ENCODE measurements around the gene GOLGA6L4.
"Not testable (repeated sequence)": the region's sequence is repeated elsewhere in the genome, so short reads cannot be mapped to it uniquely, and the experiment has no call there.

Gene GOLGA6L4

GRCh38 chr15:84235573-84235972 lies at the start of gene GOLGA6L4:
GOLGA6L4 (plus strand) TSS chr15:84235773; CDS start chr15:84235835, 62 bp downstream.
- not testable (repeated sequence) for H3K27me3 ChIP-seq, H3K9ac ChIP-seq, H3K4me2 ChIP-seq, H4K20me1 ChIP-seq, H3K4me1 ChIP-seq, H3K27ac ChIP-seq, H3K36me3 ChIP-seq, H3K9me3 ChIP-seq, H3K4me3 ChIP-seq

GRCh38 chr15:84192982-84193381 lies 42.6 kb upstream of the GOLGA6L4 start:
- H3K4me2 ChIP-seq, H3K4me1 ChIP-seq, H3K27me3 ChIP-seq, H3K36me3 ChIP-seq, H3K9ac ChIP-seq, H4K20me1 ChIP-seq, H3K4me3 ChIP-seq, H3K27ac ChIP-seq, H3K9me3 ChIP-seq: not testable (repeated sequence)

GRCh38 chr15:84195603-84196002 lies 40.0 kb upstream of the GOLGA6L4 start:
- H3K9me3 ChIP-seq, H3K4me3 ChIP-seq, H3K4me2 ChIP-seq, H3K27me3 ChIP-seq, H3K36me3 ChIP-seq, H3K9ac ChIP-seq, H3K27ac ChIP-seq, H3K4me1 ChIP-seq, H4K20me1 ChIP-seq: not testable (repeated sequence)

GRCh38 chr15:84196530-84197188 lies 38.9 kb upstream of the GOLGA6L4 start:
- H3K36me3 ChIP-seq, H3K9me3 ChIP-seq, H3K4me2 ChIP-seq, H3K9ac ChIP-seq, H3K27ac ChIP-seq, H3K27me3 ChIP-seq, H3K4me3 ChIP-seq, H3K4me1 ChIP-seq, H4K20me1 ChIP-seq: not testable (repeated sequence)

GRCh38 chr15:84199865-84200264 lies 35.7 kb upstream of the GOLGA6L4 start:
- H4K20me1 ChIP-seq, H3K27ac ChIP-seq, H3K9me3 ChIP-seq, H3K4me3 ChIP-seq, H3K9ac ChIP-seq, H3K4me1 ChIP-seq, H3K36me3 ChIP-seq, H3K4me2 ChIP-seq, H3K27me3 ChIP-seq: not testable (repeated sequence)

GRCh38 chr15:84246441-84246840 lies 10.9 kb downstream of the GOLGA6L4 start:
- H3K4me1 ChIP-seq, H3K27ac ChIP-seq, H4K20me1 ChIP-seq, H3K9me3 ChIP-seq, H3K36me3 ChIP-seq, H3K4me3 ChIP-seq, H3K9ac ChIP-seq, H3K27me3 ChIP-seq, H3K4me2 ChIP-seq: not testable (repeated sequence)

Data from BLaER1 (cell line).